GM10266 (cell line): Measurements from ENCODE around the gene HKDC1.

Source experiments
- DNase-seq: peaks from one replicate; pipeline ENCODE4 v3.0.0; 2012; ENCODE audit errors: extremely low spot score
- TF ChIP-seq, protein P1 (sequence below): IDR thresholded peaks from 2 replicates; pipeline ENCODE4 v1.5.1; 2012; ENCODE audit warnings: mild to moderate bottlenecking, low read depth; ENCODE audit not compliant: control insufficient read depth, insufficient read depth; ENCODE audit errors: missing control alignments

Gene HKDC1

DNA sequence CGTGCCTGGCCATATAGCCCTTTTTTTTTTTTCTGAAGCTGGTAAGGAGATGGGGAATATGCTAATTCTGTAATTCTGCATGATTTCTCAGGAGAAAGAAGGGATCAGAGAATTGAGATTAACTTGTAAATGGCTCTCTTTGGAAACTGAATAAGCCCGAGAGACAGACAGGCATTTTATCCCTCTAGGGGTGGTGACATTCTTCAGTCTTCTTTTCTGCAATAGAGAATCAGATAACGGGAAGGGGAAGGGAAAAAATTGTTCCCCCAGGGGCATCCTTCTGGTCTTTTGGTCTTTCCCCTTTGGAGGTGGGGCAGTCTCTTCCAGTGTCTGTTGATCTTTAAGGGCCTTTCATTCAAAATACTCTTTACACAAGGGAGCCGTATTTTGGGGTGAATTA, 92.4 kb downstream of the HKDC1 start:
- TF ChIP-seq, protein P1, sequence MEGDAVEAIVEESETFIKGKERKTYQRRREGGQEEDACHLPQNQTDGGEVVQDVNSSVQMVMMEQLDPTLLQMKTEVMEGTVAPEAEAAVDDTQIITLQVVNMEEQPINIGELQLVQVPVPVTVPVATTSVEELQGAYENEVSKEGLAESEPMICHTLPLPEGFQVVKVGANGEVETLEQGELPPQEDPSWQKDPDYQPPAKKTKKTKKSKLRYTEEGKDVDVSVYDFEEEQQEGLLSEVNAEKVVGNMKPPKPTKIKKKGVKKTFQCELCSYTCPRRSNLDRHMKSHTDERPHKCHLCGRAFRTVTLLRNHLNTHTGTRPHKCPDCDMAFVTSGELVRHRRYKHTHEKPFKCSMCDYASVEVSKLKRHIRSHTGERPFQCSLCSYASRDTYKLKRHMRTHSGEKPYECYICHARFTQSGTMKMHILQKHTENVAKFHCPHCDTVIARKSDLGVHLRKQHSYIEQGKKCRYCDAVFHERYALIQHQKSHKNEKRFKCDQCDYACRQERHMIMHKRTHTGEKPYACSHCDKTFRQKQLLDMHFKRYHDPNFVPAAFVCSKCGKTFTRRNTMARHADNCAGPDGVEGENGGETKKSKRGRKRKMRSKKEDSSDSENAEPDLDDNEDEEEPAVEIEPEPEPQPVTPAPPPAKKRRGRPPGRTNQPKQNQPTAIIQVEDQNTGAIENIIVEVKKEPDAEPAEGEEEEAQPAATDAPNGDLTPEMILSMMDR, result no peak
- DNase-seq, result no peak

DNA sequence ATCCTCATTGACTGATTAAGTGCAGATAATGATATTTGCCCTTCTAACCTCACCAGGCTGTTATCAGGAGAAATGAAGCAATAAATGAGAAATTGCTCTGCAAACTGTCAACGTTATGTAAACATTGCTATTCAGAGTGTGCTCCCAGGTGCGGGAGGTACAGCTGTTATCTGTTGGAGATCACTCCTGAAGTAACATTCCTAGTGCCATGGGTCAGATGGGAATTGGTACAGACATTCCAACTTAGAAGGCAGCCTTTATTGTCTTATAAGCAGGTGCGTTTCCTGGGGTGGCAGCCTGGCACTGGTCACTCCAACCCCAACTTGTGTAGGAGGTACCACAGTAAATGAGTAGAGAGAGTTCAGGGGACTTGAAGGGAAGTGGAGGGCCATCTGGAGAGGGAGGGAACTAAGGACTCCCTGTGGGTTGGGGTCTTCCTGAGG, 95.0 kb downstream of the HKDC1 start:
- TF ChIP-seq, protein P1, result no peak
- DNase-seq, result no peak

DNA sequence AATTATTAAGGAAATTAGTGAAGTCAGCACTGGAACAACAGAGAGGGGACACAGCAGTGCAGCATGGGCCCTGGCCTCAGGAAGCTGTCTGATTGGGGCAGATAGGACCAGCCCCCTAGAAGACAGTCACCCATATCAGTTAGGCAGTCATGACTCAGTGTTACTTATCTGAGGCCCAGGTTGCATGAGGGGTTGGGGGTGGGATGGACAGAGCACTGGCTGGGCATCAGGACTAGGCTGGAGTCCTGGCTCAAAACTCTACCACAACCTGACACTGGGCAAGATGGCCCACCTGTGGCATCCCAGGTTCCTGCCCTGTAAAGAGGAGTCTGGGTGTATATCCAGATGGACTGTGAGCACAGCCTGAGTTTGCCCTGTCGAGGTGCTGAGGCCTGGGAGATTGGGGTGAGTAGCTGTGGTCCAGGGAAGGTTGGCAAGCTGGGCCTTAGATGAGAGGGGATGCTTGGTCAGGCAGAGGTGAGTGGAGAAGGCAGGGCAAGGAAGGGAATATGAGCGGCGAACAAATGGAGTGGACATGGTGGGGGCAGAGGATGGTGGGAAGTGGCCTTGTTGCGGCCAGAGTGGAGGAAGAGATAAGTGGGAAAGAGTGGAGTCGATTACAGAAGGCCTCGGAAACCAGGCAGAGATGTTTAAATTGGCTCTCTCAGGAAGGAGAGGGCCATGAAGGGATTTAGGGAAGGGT, 95.6 kb downstream of the HKDC1 start:
- no peak for DNase-seq
- TF ChIP-seq, protein P1, result no peak

DNA sequence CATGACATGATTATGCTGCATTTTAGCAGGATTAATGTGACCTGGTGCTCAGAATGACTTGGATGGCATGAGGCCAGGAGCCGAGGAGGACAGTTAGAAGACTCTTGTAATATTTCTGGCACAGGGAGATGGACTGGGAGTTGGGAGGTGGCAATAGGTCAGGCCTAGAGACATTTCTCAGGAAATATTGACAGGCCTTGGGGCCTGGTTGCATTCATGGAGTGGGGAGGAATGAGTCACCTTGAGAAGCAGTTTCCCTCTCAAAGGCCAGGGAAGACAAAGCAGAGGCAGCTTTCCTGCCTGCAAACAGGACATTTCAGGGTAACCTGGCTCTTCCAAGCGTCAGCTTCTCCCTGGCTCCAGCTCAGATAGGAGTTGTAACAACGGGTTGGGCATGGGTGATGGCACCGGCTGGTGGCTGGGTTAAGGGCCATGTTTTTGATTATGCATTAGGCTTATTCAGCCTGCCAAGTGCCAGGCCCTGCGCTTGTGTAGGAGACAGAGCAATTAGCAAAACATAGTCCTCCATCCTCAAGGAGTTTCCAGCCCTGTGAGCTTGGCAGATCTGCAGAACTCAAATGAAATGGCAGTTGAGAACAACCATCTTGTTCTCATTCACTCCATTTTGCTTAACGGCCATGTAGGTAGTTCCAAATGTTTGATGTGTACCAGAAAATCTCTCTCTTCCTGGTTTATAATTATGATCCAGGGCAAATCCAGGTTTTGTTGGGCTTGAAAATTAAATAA, 96.4 kb downstream of the HKDC1 start:
- TF ChIP-seq, protein P1, result no peak
- DNase-seq, result no peak
